SU-DHL-6 (cell line): ENCODE measurements around the gene FAM13C.

Experiments
- H2AFZ ChIP-seq: fragments of 200-600 bp; sonication (generic); 2 replicates; pipeline ENCODE4 v1.6.1; 2014; ENCODE audit warnings: low read depth, mild to moderate bottlenecking, moderate library complexity, mixed read lengths, antibody characterized with exemption, low read length; ENCODE audit not compliant: severe bottlenecking
- H3F3A ChIP-seq: fragments of 200-600 bp; shearing (Covaris generic); 2 replicates; pipeline ENCODE4 v1.6.0; 2016; ENCODE audit warnings: antibody characterized with exemption, mild to moderate bottlenecking; ENCODE audit not compliant: insufficient read depth
- H3K27ac ChIP-seq: fragments of 200-600 bp; sonication (generic); 2 replicates; pipeline ENCODE4 v1.5.1; 2016; ENCODE audit warnings: low read depth, mild to moderate bottlenecking, low read length, moderate library complexity, mixed read lengths
- H3K27me3 ChIP-seq: fragments of 200-600 bp; sonication (generic), shearing (Covaris generic); 2 replicates; pipeline ENCODE4 v1.6.0; 2014; ENCODE audit warnings: mild to moderate bottlenecking, low read length
- H3K36me3 ChIP-seq: fragments of 200-600 bp; sonication (generic); 2 replicates; pipeline ENCODE4 v1.6.1; 2014; ENCODE audit warnings: mild to moderate bottlenecking, low read length, mixed read lengths
- H3K4me2 ChIP-seq: fragments of 300-600, 200-600 bp; shearing (Covaris generic), sonication (generic); 2 replicates; pipeline ENCODE4 v1.6.0; 2014; ENCODE audit warnings: low read length, low read depth, mild to moderate bottlenecking; ENCODE audit not compliant: poor library complexity, severe bottlenecking
- H3K4me3 ChIP-seq: fragments of 200-600 bp; sonication (generic); 2 replicates; pipeline ENCODE4 v1.5.1; 2014; ENCODE audit warnings: antibody characterized with exemption, low read length, mild to moderate bottlenecking, mixed read lengths; ENCODE audit not compliant: insufficient read depth, poor library complexity, severe bottlenecking
- H3K79me2 ChIP-seq: fragments of 200-600 bp; sonication (generic); 2 replicates; pipeline ENCODE4 v1.6.1; 2014; ENCODE audit warnings: mild to moderate bottlenecking, low read length, moderate library complexity; ENCODE audit not compliant: insufficient read depth
- H3K9ac ChIP-seq: fragments of 200-600 bp; sonication (generic); 2 replicates; pipeline ENCODE4 v1.7.0; 2014; ENCODE audit warnings: mild to moderate bottlenecking, low read length
- H3K9me2 ChIP-seq: fragments of 200-600 bp; sonication (generic); replicated peaks from 2 replicates; pipeline ENCODE4 v1.6.1; 2014; ENCODE audit warnings: low read length; ENCODE audit not compliant: insufficient read depth
- H3K9me3 ChIP-seq: fragments of 200-600 bp; sonication (generic); 2 replicates; pipeline ENCODE4 v1.6.1; 2014; ENCODE audit warnings: low read length, mixed read lengths; ENCODE audit not compliant: insufficient read depth
- H4K20me1 ChIP-seq: fragments of 200-600 bp; sonication (generic); 2 replicates; pipeline ENCODE4 v1.6.1; 2014; ENCODE audit warnings: low read depth, mild to moderate bottlenecking, antibody characterized with exemption, low read length, moderate library complexity, mixed read lengths
- CTCF ChIP-seq: fragments of 200-600 bp; sonication (generic); IDR thresholded peaks from one replicate; pipeline ENCODE4 v1.5.1; 2017; ENCODE audit warnings: antibody characterized with exemption, mild to moderate bottlenecking, low read length, moderate library complexity; ENCODE audit not compliant: insufficient read depth, poor library complexity, severe bottlenecking
- EZH2phosphoT487 ChIP-seq: fragments of 200-600 bp; sonication (generic), shearing (Covaris generic); conservative IDR thresholded peaks from 2 replicates; pipeline ENCODE4 v1.6.1; 2018; ENCODE audit warnings: mild to moderate bottlenecking, antibody characterized with exemption, low read length, moderate library complexity, mixed read lengths

Gene FAM13C

GRCh38 chr10:59257224-59257623, 105.1 kb downstream of the FAM13C start:
- Histone ChIP-seq H3K79me2 (no peaks in the 10 kb centered on the region), H3F3A (no peaks in the 10 kb centered on the region), H3K27me3 (no peaks in the 10 kb centered on the region), H3K4me2 (no peak overlapping the region), H3K9ac (no peak overlapping the region), H2AFZ (no peak overlapping the region), H3K4me3 (no peak overlapping the region), H3K9me2 (no peaks in the 10 kb centered on the region), H3K36me3 (no peaks in the 10 kb centered on the region), H3K9me3 (no peaks in the 10 kb centered on the region), H4K20me1 (no peaks in the 10 kb centered on the region), H3K27ac (no peak overlapping the region)
- TF ChIP-seq EZH2phosphoT487: no peak
- no peak for TF ChIP-seq CTCF

- Histone ChIP-seq H3F3A (no peaks in the 10 kb centered on the region), H2AFZ (no peak overlapping the region), H3K9me2 (no peaks in the 10 kb centered on the region), H4K20me1 (no peaks in the 10 kb centered on the region), H3K9ac (no peak overlapping the region), H3K4me2 (no peak overlapping the region), H3K36me3 (no peaks in the 10 kb centered on the region), H3K4me3 (no peak overlapping the region), H3K9me3 (no peaks in the 10 kb centered on the region), H3K79me2 (no peaks in the 10 kb centered on the region), H3K27ac (no peak overlapping the region), H3K27me3 (no peaks in the 10 kb centered on the region)
- TF ChIP-seq EZH2phosphoT487: no peak
- TF ChIP-seq CTCF: no peak
Measured at GRCh38 chr10:59255463-59255862, 106.9 kb downstream of the FAM13C start.

- no peaks in the 10 kb centered on the region for H3K79me2 ChIP-seq
- no peaks in the 10 kb centered on the region for H3K36me3 ChIP-seq
- H2AFZ ChIP-seq: no peak overlapping the region
- no peak overlapping the region for H3K4me3 ChIP-seq
- H3K4me2 ChIP-seq: no peak overlapping the region
- no peaks in the 10 kb centered on the region for H3K9me3 ChIP-seq
- TF ChIP-seq CTCF (no peak), EZH2phosphoT487 (no peak)
- H4K20me1 ChIP-seq: no peaks in the 10 kb centered on the region
- no peak overlapping the region for H3K9ac ChIP-seq
- H3F3A ChIP-seq: no peaks in the 10 kb centered on the region
- no peak overlapping the region for H3K27ac ChIP-seq
- H3K27me3 ChIP-seq: no peaks in the 10 kb centered on the region
- H3K9me2 ChIP-seq: no peaks in the 10 kb centered on the region
Measured at GRCh38 chr10:59252491-59252890, 109.9 kb downstream of the FAM13C start.
